ENCODE data around the gene CAMK2A. TPM values are rescaled to one million over a fixed set of nuclear protein-coding genes. Genes with fewer than 3 reads are reported as not detected.

CAMK2A gene
- polyA plus RNA-seq, 1 of the 3 experiments (the other 2 are of a cell fraction), result 0.10 TPM

GRCh38 chr5:150255659-150256409, 33.7 kb downstream of the CAMK2A start:
- Histone ChIP-seq H3K9ac (no peak overlapping the region), H3K79me2 (ENCODE audit: insufficient read depth) (no peaks in the 10 kb centered on the region), H2AFZ (ENCODE audit: low read depth) (no peak overlapping the region), H3F3A (replicated peaks; ENCODE audit: insufficient read depth) (no peaks in the 10 kb centered on the region), H3K4me3 (ENCODE audit: low read depth in 2 of 2, low read length in 1 of 2) (no peak overlapping the region), H3K4me2 (no peak overlapping the region), H3K9me3 (no peaks in the 10 kb centered on the region), H3K36me3 (replicated peaks in 1 of 2; ENCODE audit: control insufficient read depth in 1 of 2, insufficient read depth in 2 of 2, low read length in 1 of 2) (no peaks in the 10 kb centered on the region), H3K27me3 (ENCODE audit: insufficient read depth) (no peaks in the 10 kb centered on the region), H3K9me2 (no peaks in the 10 kb centered on the region), H4K20me1 (ENCODE audit: insufficient read depth) (no peaks in the 10 kb centered on the region), H3K27ac (ENCODE audit: low read depth in 2 of 2, low read length in 1 of 2) (peak overlapping the region in 1 of 2 experiments; percentile 34; a peak in 2 of 4 replicates), H3K4me1 (ENCODE audit: control insufficient read depth in 1 of 2, insufficient read depth in 2 of 2, low read depth in 1 of 2, low read length in 1 of 2) (peaks cover 0 to 17% of the 10 kb centered on the region in 2 experiments; a peak in 1 of 4 replicates)
- CTCF ChIA-PET, result interaction anchor here (0.7 to 2.0 kb wide), 14 partner anchors 9 to 131 kb away, joined by 3 to 7 read pairs (median 4); no protein-coding TSS in a partner anchor
- peak; percentile 72 for DNase-seq
- no peak for TF ChIP-seq USF1 (IDR thresholded peaks at IDR 0.05; ENCODE audit: borderline replicate concordance, low read depth)
- TF ChIP-seq POLR2AphosphoS5 (IDR thresholded peaks at IDR 0.05; ENCODE audit: low read depth, low read length), result no peak
- TF ChIP-seq TAF1 (IDR thresholded peaks at IDR 0.05; ENCODE audit: borderline replicate concordance, low read depth, low read length), result no peak
- peak; percentile 37; the same call in 1 of the 2 replicates for TF ChIP-seq MXI1 (IDR thresholded peaks at IDR 0.05; ENCODE audit: low read depth, low read length)
- no peak for TF ChIP-seq PBX3 (IDR thresholded peaks at IDR 0.05)
- peak; percentile 37; the same call in 1 of the 2 replicates for TF ChIP-seq GATA2 (CRISPR knock-in tag; IDR thresholded peaks at IDR 0.05)
- no peak for TF ChIP-seq REST (IDR thresholded peaks at IDR 0.05; ENCODE audit: low read depth, low read length)
- TF ChIP-seq SIN3A (IDR thresholded peaks at IDR 0.05; ENCODE audit: borderline replicate concordance, low read depth, low read length), result no peak
- TF ChIP-seq NFIC (IDR thresholded peaks at IDR 0.05; ENCODE audit: borderline replicate concordance), result no peak
- no peak for TF ChIP-seq MEF2A (IDR thresholded peaks at IDR 0.05; ENCODE audit: borderline replicate concordance, low read depth)
- WGBS (ENCODE audit: low lambda C conversion rate), result 71% methylated on average over 5 of the region's 6 CpGs
- POLR2A ChIA-PET, result no interaction called here
